ENCODE results near the gene TBC1D10A.

TBC1D10A gene, protein sequence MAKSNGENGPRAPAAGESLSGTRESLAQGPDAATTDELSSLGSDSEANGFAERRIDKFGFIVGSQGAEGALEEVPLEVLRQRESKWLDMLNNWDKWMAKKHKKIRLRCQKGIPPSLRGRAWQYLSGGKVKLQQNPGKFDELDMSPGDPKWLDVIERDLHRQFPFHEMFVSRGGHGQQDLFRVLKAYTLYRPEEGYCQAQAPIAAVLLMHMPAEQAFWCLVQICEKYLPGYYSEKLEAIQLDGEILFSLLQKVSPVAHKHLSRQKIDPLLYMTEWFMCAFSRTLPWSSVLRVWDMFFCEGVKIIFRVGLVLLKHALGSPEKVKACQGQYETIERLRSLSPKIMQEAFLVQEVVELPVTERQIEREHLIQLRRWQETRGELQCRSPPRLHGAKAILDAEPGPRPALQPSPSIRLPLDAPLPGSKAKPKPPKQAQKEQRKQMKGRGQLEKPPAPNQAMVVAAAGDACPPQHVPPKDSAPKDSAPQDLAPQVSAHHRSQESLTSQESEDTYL

DNA sequence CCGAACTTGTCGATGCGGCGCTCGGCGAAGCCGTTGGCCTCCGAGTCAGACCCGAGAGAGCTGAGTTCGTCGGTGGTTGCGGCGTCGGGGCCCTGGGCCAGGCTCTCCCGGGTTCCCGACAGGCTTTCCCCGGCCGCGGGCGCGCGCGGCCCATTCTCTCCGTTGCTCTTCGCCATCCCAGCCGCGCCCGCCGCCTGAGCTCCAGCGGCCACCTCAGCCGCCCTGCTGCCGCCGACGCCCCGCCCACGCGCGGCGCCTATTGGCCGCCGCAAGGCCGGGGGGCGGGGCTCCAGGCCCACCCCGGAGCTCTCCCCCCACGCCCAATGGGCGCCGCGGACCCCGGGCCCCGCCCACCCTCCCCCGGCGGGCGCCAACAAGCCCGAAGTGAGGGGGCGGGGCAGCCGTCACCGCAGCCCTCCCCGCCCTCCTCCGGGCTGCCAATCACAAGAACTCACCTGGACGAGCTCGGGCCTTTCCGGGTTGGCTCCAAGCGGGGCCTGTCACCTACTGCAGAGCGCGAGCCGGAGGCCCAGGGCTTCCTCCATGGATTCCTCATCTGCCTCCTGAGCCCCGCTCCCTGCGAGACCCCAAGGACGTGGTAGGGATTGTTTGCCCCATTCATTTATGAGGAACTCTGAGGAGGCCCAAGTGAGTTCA lies at the start of gene TBC1D10A:
TBC1D10A (minus strand) TSS at position 236 of the 657 bp plus-strand sequence; CDS start at position 176, 60 bp downstream.
- peaks cover 48% of the 10 kb centered on the region for H3K4me1 ChIP-seq (ENCODE audit: low read depth, poor library complexity, severe bottlenecking)
- H3K79me2 ChIP-seq (ENCODE audit: insufficient read depth, low read depth) = peaks cover 14% of the 10 kb centered on the region; the same call in 1 of the 2 replicates
- no peaks in the 10 kb centered on the region for H3K36me3 ChIP-seq (ENCODE audit: insufficient read depth)
- H3K27me3 ChIP-seq (ENCODE audit: insufficient read depth, low read depth) = no peaks in the 10 kb centered on the region
- H3K9ac ChIP-seq = peak within 1 kb of the TSS; percentile 46; the same call in 1 of the 2 replicates
- H3K27ac ChIP-seq = peak within 1 kb of the TSS; percentile 35
- no peak within 1 kb of the TSS for H3K4me3 ChIP-seq (IDR thresholded peaks at IDR 0.05; ENCODE audit: insufficient read depth, low read depth, low read length)
- H2AFZ ChIP-seq (ENCODE audit: low read depth) = peak within 1 kb of the TSS; percentile 64
- no peaks in the 10 kb centered on the region for H4K20me1 ChIP-seq (ENCODE audit: insufficient read depth)
- peak within 1 kb of the TSS; percentile 96 for H3K4me2 ChIP-seq
- TF ChIP-seq, protein P1, sequence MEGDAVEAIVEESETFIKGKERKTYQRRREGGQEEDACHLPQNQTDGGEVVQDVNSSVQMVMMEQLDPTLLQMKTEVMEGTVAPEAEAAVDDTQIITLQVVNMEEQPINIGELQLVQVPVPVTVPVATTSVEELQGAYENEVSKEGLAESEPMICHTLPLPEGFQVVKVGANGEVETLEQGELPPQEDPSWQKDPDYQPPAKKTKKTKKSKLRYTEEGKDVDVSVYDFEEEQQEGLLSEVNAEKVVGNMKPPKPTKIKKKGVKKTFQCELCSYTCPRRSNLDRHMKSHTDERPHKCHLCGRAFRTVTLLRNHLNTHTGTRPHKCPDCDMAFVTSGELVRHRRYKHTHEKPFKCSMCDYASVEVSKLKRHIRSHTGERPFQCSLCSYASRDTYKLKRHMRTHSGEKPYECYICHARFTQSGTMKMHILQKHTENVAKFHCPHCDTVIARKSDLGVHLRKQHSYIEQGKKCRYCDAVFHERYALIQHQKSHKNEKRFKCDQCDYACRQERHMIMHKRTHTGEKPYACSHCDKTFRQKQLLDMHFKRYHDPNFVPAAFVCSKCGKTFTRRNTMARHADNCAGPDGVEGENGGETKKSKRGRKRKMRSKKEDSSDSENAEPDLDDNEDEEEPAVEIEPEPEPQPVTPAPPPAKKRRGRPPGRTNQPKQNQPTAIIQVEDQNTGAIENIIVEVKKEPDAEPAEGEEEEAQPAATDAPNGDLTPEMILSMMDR (conservative IDR thresholded peaks at IDR 0.05; ENCODE audit: low read depth, low read length) = no peak

GRCh38 chr22:30375312-30375849 lies 48.6 kb upstream of the TBC1D10A start:
- H3K79me2 ChIP-seq (ENCODE audit: insufficient read depth, low read depth) = no peaks in the 10 kb centered on the region
- no peaks in the 10 kb centered on the region for H3K36me3 ChIP-seq (ENCODE audit: insufficient read depth)
- no peaks in the 10 kb centered on the region for H4K20me1 ChIP-seq (ENCODE audit: insufficient read depth)
- H3K4me3 ChIP-seq (IDR thresholded peaks at IDR 0.05; ENCODE audit: insufficient read depth, low read depth, low read length) = no peak overlapping the region
- H3K9ac ChIP-seq = no peak overlapping the region
- no peaks in the 10 kb centered on the region for H3K4me1 ChIP-seq (ENCODE audit: low read depth, poor library complexity, severe bottlenecking)
- TF ChIP-seq, protein P1 (conservative IDR thresholded peaks at IDR 0.05; ENCODE audit: low read depth, low read length) = no peak
- H2AFZ ChIP-seq (ENCODE audit: low read depth) = no peak overlapping the region
- no peak overlapping the region for H3K4me2 ChIP-seq
- H3K27me3 ChIP-seq (ENCODE audit: insufficient read depth, low read depth) = no peaks in the 10 kb centered on the region
- H3K27ac ChIP-seq = no peak overlapping the region

- H3K79me2 ChIP-seq (ENCODE audit: insufficient read depth, low read depth) = no peaks in the 10 kb centered on the region
- no peak overlapping the region for H3K9ac ChIP-seq
- no peak overlapping the region for H2AFZ ChIP-seq (ENCODE audit: low read depth)
- no peaks in the 10 kb centered on the region for H3K27me3 ChIP-seq (ENCODE audit: insufficient read depth, low read depth)
- H3K27ac ChIP-seq = no peak overlapping the region
- no peaks in the 10 kb centered on the region for H3K4me1 ChIP-seq (ENCODE audit: low read depth, poor library complexity, severe bottlenecking)
- H3K4me3 ChIP-seq (IDR thresholded peaks at IDR 0.05; ENCODE audit: insufficient read depth, low read depth, low read length) = no peak overlapping the region
- TF ChIP-seq, protein P1 (conservative IDR thresholded peaks at IDR 0.05; ENCODE audit: low read depth, low read length) = no peak
- H3K36me3 ChIP-seq (ENCODE audit: insufficient read depth) = no peaks in the 10 kb centered on the region
- H3K4me2 ChIP-seq = no peak overlapping the region
- H4K20me1 ChIP-seq (ENCODE audit: insufficient read depth) = no peaks in the 10 kb centered on the region
Observed at GRCh38 chr22:30373331-30374325, 46.9 kb upstream of the TBC1D10A start.

DNA sequence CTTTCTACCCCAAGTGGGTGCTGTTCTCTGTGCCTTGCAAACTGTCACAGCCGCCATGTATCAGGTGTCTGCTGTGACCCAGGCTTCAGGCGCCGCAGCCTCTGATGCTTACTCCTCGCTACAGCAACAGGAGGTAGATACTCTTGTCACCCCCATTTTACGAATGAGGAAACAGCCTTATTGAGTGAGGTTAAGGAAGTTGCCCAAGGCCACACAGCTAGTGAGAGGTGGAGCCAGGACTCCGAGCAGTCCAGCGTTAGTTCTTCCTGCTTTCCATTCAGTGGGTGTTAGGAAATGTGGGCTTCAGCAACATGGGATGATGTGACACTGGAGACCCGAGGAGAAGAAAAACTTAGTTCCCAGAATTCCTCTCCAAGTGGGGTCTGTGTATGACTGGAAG lies 46.2 kb upstream of the TBC1D10A start:
- Histone ChIP-seq H3K9ac (no peak overlapping the region), H4K20me1 (ENCODE audit: insufficient read depth) (no peaks in the 10 kb centered on the region), H2AFZ (ENCODE audit: low read depth) (no peak overlapping the region), H3K36me3 (ENCODE audit: insufficient read depth) (no peaks in the 10 kb centered on the region), H3K79me2 (ENCODE audit: insufficient read depth, low read depth) (no peaks in the 10 kb centered on the region), H3K4me1 (ENCODE audit: low read depth, poor library complexity, severe bottlenecking) (no peaks in the 10 kb centered on the region), H3K4me2 (no peak overlapping the region), H3K27ac (no peak overlapping the region), H3K27me3 (ENCODE audit: insufficient read depth, low read depth) (no peaks in the 10 kb centered on the region), H3K4me3 (IDR thresholded peaks at IDR 0.05; ENCODE audit: insufficient read depth, low read depth, low read length) (no peak overlapping the region)
- TF ChIP-seq, protein P1 (conservative IDR thresholded peaks at IDR 0.05; ENCODE audit: low read depth, low read length) = no peak

All from KMS-11 (cell line).